ENCODE results near the gene SFT2D1. TPM values are rescaled to one million over a fixed set of nuclear protein-coding genes. Genes with fewer than 3 reads are reported as not detected.

Gene SFT2D1
- total and polyA plus RNA-seq, 5 donors from 2014 or later = 23.7 to 109 (median 103) TPM

DNA sequence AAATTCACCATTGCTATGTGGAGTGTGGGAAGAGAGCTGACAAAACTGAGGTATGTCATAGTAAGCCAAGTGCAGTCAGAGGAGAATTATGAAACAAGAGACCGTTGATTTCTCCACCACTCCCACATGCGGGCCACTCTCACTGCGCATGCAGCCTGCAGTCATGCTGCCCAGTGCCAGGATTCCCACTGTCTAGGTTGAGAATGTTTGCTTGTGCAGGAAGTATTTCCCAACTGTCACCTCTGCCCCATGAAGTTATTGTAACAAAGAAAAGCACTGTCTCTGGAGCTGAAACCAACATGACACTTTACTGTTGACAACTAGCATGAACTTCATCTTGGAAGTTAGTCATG is 18.7 kb upstream of the SFT2D1 start:
- H3K27ac Mint-ChIP-seq = no peak overlapping the region
- H3K4me3 Mint-ChIP-seq = no peak overlapping the region
- H3K4me1 Mint-ChIP-seq = no peaks in the 10 kb centered on the region
- H3K9me3 Mint-ChIP-seq = peaks cover 0 to 7% (median 0%) of the 10 kb centered on the region in 7 donors
- H3K9me3 ChIP-seq (ENCODE audit: control insufficient read depth in 2 of 2, low read length in 2 of 2) = peaks cover 0 to 6% of the 10 kb centered on the region in 2 experiments
- peaks cover 13% of the 10 kb centered on the region for H3K27me3 ChIP-seq (ENCODE audit: control insufficient read depth, insufficient read depth, low read length)
- peaks cover 18% of the 10 kb centered on the region for H3K36me3 ChIP-seq (ENCODE audit: control insufficient read depth, insufficient read depth, low read length)
- H3K27ac ChIP-seq (ENCODE audit: insufficient read depth, low read length, poor library complexity, severe bottlenecking) = no peak overlapping the region
- H3K4me3 ChIP-seq (ENCODE audit: low read depth, low read length) = no peak overlapping the region
- ATAC-seq (ENCODE audit: low read depth in 2 of 2) (no peak), DNase-seq (no peak)
- H3K36me3 Mint-ChIP-seq = peaks cover 26% of the 10 kb centered on the region
- no peaks in the 10 kb centered on the region for H3K4me1 ChIP-seq (ENCODE audit: control insufficient read depth, insufficient read depth, low read length, poor library complexity, severe bottlenecking)
- peaks cover 26% of the 10 kb centered on the region for H3K27me3 Mint-ChIP-seq

GRCh38 chr6:166360243-166361076 is 18.1 kb upstream of the SFT2D1 start:
- Histone ChIP-seq H3K27me3 (ENCODE audit: control insufficient read depth, insufficient read depth, low read length) (peaks cover 16% of the 10 kb centered on the region), H3K36me3 (ENCODE audit: control insufficient read depth, insufficient read depth, low read length) (peaks cover 12% of the 10 kb centered on the region), H3K9me3 (ENCODE audit: control insufficient read depth in 2 of 2, low read length in 2 of 2) (peaks cover 0 to 6% of the 10 kb centered on the region in 2 experiments), H3K4me3 (ENCODE audit: low read depth, low read length) (no peak overlapping the region), H3K27ac (ENCODE audit: insufficient read depth, low read length, poor library complexity, severe bottlenecking) (no peak overlapping the region), H3K4me1 (ENCODE audit: control insufficient read depth, insufficient read depth, low read length, poor library complexity, severe bottlenecking) (no peaks in the 10 kb centered on the region)
- H3K27me3 Mint-ChIP-seq = peaks cover 32% of the 10 kb centered on the region
- H3K27ac Mint-ChIP-seq = no peak overlapping the region
- H3K36me3 Mint-ChIP-seq = peaks cover 20% of the 10 kb centered on the region
- H3K9me3 Mint-ChIP-seq = peaks cover 0 to 7% (median 0%) of the 10 kb centered on the region in 7 donors
- ATAC-seq (ENCODE audit: low read depth in 2 of 2) = no peak
- no peak overlapping the region for H3K4me3 Mint-ChIP-seq
- no peaks in the 10 kb centered on the region for H3K4me1 Mint-ChIP-seq
- DNase-seq = no peak

DNA sequence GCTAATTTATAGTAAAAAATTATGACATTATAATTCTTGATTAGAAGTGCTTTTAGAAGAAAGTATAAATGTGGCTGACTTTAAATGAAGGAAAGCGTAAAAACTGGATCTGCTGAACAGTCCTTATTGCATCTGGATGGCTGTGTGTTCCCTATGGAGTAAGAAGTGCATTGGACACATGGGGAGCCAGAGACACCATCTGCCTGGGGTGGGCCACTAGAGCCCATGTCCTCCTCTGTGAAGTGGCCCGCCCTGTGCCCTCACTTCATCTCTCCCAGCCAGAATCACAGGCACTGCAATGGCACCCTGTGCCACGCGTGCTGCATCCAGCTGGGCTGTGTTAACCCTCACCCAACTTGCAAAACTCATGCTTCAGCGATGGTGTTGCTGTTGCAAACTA is 13.2 kb upstream of the SFT2D1 start:
- H3K4me1 ChIP-seq (ENCODE audit: control insufficient read depth, insufficient read depth, low read length, poor library complexity, severe bottlenecking) = no peaks in the 10 kb centered on the region
- peaks cover 36% of the 10 kb centered on the region for H3K27me3 ChIP-seq (ENCODE audit: control insufficient read depth, insufficient read depth, low read length)
- H3K27ac ChIP-seq (ENCODE audit: insufficient read depth, low read length, poor library complexity, severe bottlenecking) = no peak overlapping the region
- H3K36me3 ChIP-seq (ENCODE audit: control insufficient read depth, insufficient read depth, low read length) = no peaks in the 10 kb centered on the region
- no peak for ATAC-seq (ENCODE audit: low read depth in 2 of 2)
- Mint-ChIP-seq H3K9me3 (peaks cover 0 to 17% (median 3%) of the 10 kb centered on the region in 7 donors), H3K4me1 (no peaks in the 10 kb centered on the region), H3K4me3 (no peak overlapping the region), H3K27me3 (peaks cover 76% of the 10 kb centered on the region), H3K27ac (no peak overlapping the region), H3K36me3 (peaks cover 6% of the 10 kb centered on the region)
- H3K4me3 ChIP-seq (ENCODE audit: low read depth, low read length) = no peak overlapping the region
- no peak for DNase-seq
- H3K9me3 ChIP-seq (ENCODE audit: control insufficient read depth in 2 of 2, low read length in 2 of 2) = peaks cover 4 to 13% of the 10 kb centered on the region in 2 experiments

- Histone ChIP-seq H3K4me3 (ENCODE audit: low read depth, low read length) (no peak overlapping the region), H3K9me3 (ENCODE audit: control insufficient read depth in 2 of 2, low read length in 2 of 2) (peaks cover 5 to 19% of the 10 kb centered on the region in 2 experiments)
- no peak overlapping the region for H3K27ac Mint-ChIP-seq
These were observed 12.6 kb upstream of the SFT2D1 start for GRCh38 chr6:166354965-166355364.

GRCh38 chr6:166354143-166354542 is 11.8 kb upstream of the SFT2D1 start:
- Mint-ChIP-seq H3K27ac (no peak overlapping the region), H3K9me3 (peaks cover 0 to 29% (median 9%) of the 10 kb centered on the region in 7 donors), H3K27me3 (peaks cover 79% of the 10 kb centered on the region), H3K36me3 (peaks cover 1% of the 10 kb centered on the region), H3K4me1 (peaks cover 0 to 7% (median 0%) of the 10 kb centered on the region in 4 donors), H3K4me3 (no peak overlapping the region)
- DNase-seq = no peak
- Histone ChIP-seq H3K27me3 (ENCODE audit: control insufficient read depth, insufficient read depth, low read length) (peaks cover 39% of the 10 kb centered on the region), H3K9me3 (ENCODE audit: control insufficient read depth in 2 of 2, low read length in 2 of 2) (peaks cover 8 to 22% of the 10 kb centered on the region in 2 experiments), H3K36me3 (ENCODE audit: control insufficient read depth, insufficient read depth, low read length) (no peaks in the 10 kb centered on the region), H3K4me3 (ENCODE audit: low read depth, low read length) (no peak overlapping the region), H3K27ac (ENCODE audit: insufficient read depth, low read length, poor library complexity, severe bottlenecking) (no peak overlapping the region), H3K4me1 (ENCODE audit: control insufficient read depth, insufficient read depth, low read length, poor library complexity, severe bottlenecking) (no peaks in the 10 kb centered on the region)
- ATAC-seq (ENCODE audit: low read depth in 2 of 2) = no peak

More at GRCh38 chr6:166354965-166355364, 12.6 kb upstream of the SFT2D1 start:
- Histone ChIP-seq H3K27ac (ENCODE audit: insufficient read depth, low read length, poor library complexity, severe bottlenecking) (no peak overlapping the region), H3K4me1 (ENCODE audit: control insufficient read depth, insufficient read depth, low read length, poor library complexity, severe bottlenecking) (no peaks in the 10 kb centered on the region), H3K36me3 (ENCODE audit: control insufficient read depth, insufficient read depth, low read length) (no peaks in the 10 kb centered on the region), H3K27me3 (ENCODE audit: control insufficient read depth, insufficient read depth, low read length) (peaks cover 39% of the 10 kb centered on the region)
- Mint-ChIP-seq H3K4me3 (no peak overlapping the region), H3K9me3 (peaks cover 0 to 21% (median 5%) of the 10 kb centered on the region in 7 donors), H3K36me3 (peaks cover 6% of the 10 kb centered on the region), H3K4me1 (no peaks in the 10 kb centered on the region), H3K27me3 (peaks cover 79% of the 10 kb centered on the region)
- DNase-seq = no peak
- no peak for ATAC-seq (ENCODE audit: low read depth in 2 of 2)

GRCh38 chr6:166353507-166353906 is 11.2 kb upstream of the SFT2D1 start:
- H3K27ac ChIP-seq (ENCODE audit: insufficient read depth, low read length, poor library complexity, severe bottlenecking) = no peak overlapping the region
- Mint-ChIP-seq H3K27me3 (peaks cover 80% of the 10 kb centered on the region), H3K4me1 (peaks cover 0 to 7% (median 0%) of the 10 kb centered on the region in 4 donors), H3K9me3 (peaks cover 0 to 28% (median 9%) of the 10 kb centered on the region in 7 donors), H3K36me3 (no peaks in the 10 kb centered on the region), H3K27ac (no peak overlapping the region), H3K4me3 (no peak overlapping the region)
- DNase-seq = no peak
- H3K9me3 ChIP-seq (ENCODE audit: control insufficient read depth in 2 of 2, low read length in 2 of 2) = peaks cover 8 to 22% of the 10 kb centered on the region in 2 experiments
- H3K27me3 ChIP-seq (ENCODE audit: control insufficient read depth, insufficient read depth, low read length) = peaks cover 35% of the 10 kb centered on the region
- H3K36me3 ChIP-seq (ENCODE audit: control insufficient read depth, insufficient read depth, low read length) = no peaks in the 10 kb centered on the region
- H3K4me1 ChIP-seq (ENCODE audit: control insufficient read depth, insufficient read depth, low read length, poor library complexity, severe bottlenecking) = no peaks in the 10 kb centered on the region
- H3K4me3 ChIP-seq (ENCODE audit: low read depth, low read length) = no peak overlapping the region
- no peak for ATAC-seq (ENCODE audit: low read depth in 2 of 2)

DNA sequence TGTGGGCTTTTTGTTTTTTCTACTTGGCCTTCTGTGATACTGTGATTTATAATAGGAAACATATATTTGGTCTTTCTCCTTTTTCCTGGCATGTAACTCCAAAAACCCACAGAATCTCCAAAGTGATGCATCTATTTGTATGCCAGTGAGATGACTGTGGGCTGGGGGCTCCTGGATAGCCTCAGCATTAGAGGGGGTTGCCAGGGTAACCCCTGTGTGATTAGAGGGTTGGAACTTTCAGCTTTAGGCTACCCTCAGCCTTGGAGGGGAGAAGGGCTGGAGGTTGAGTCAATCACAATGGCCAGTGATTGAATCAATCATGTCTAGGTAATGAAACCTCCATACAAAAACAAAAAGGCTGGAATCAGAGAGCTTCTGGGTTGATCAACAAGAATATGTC is 10.6 kb upstream of the SFT2D1 start:
- peaks cover 0 to 23% (median 9%) of the 10 kb centered on the region in 7 donors for H3K9me3 Mint-ChIP-seq
- no peak for ATAC-seq (ENCODE audit: low read depth in 2 of 2)
- DNase-seq = no peak

More for the DNA sequence above, 10.6 kb upstream of the SFT2D1 start:
- Histone ChIP-seq H3K9me3 (ENCODE audit: control insufficient read depth in 2 of 2, low read length in 2 of 2) (peaks cover 8 to 18% of the 10 kb centered on the region in 2 experiments), H3K27me3 (ENCODE audit: control insufficient read depth, insufficient read depth, low read length) (peaks cover 32% of the 10 kb centered on the region), H3K27ac (ENCODE audit: insufficient read depth, low read length, poor library complexity, severe bottlenecking) (no peak overlapping the region), H3K4me3 (ENCODE audit: low read depth, low read length) (no peak overlapping the region), H3K36me3 (ENCODE audit: control insufficient read depth, insufficient read depth, low read length) (no peaks in the 10 kb centered on the region), H3K4me1 (ENCODE audit: control insufficient read depth, insufficient read depth, low read length, poor library complexity, severe bottlenecking) (no peaks in the 10 kb centered on the region)
- Mint-ChIP-seq H3K4me1 (peaks cover 0 to 7% (median 0%) of the 10 kb centered on the region in 4 donors), H3K27ac (no peak overlapping the region), H3K27me3 (peaks cover 80% of the 10 kb centered on the region), H3K4me3 (no peak overlapping the region), H3K36me3 (peaks cover 3% of the 10 kb centered on the region)
